Esophagus muscularis mucosa (tissue), 3 donors: ENCODE data around the gene JAGN1.

ENCODE experiments used
- EP300 ChIP-seq: sonication (generic); formaldehyde crosslinking; IDR thresholded peaks from one replicate; pipeline ENCODE4 v1.6.1; 2017; ENCODE audit warnings: antibody characterized with exemption
- TF ChIP-seq, protein P1 (sequence below), 3 experiments: fragments of 200-600 bp in 2 of 3; fragments of 450-650 bp in 1 of 3; sonication (generic) in 2 of 3; IDR thresholded peaks; one replicate each; pipeline ENCODE4 v1.5.1; 2017 to 2019; ENCODE audit warnings: antibody characterized with exemption in 3 of 3, mild to moderate bottlenecking in 2 of 3, moderate library complexity in 1 of 3

DNA sequence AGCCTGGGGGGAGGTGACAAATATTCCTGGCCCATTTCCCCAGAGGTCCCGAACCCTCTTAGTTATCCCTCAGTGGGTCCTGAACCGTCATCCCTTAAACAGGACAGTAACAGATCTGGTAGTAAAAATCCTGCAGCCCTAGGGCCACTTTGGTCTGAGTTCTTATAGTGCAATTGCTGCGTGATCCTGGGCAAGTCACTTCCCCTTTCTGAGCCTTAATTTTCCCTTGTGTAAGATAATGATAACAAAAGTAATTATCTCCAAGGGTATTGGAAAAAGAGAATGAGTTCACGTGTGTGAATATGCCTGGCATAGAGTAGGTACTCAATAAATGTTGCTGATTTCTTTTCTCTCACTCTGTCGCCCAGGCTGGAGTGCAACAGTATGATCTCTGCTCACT lies 2.9 kb upstream of the JAGN1 start:
- no peak for TF ChIP-seq EP300
- TF ChIP-seq, protein P1, sequence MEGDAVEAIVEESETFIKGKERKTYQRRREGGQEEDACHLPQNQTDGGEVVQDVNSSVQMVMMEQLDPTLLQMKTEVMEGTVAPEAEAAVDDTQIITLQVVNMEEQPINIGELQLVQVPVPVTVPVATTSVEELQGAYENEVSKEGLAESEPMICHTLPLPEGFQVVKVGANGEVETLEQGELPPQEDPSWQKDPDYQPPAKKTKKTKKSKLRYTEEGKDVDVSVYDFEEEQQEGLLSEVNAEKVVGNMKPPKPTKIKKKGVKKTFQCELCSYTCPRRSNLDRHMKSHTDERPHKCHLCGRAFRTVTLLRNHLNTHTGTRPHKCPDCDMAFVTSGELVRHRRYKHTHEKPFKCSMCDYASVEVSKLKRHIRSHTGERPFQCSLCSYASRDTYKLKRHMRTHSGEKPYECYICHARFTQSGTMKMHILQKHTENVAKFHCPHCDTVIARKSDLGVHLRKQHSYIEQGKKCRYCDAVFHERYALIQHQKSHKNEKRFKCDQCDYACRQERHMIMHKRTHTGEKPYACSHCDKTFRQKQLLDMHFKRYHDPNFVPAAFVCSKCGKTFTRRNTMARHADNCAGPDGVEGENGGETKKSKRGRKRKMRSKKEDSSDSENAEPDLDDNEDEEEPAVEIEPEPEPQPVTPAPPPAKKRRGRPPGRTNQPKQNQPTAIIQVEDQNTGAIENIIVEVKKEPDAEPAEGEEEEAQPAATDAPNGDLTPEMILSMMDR (IDR thresholded peaks at IDR 0.05), result no peak
